HEK293T (cell line): ENCODE measurements around the gene TBC1D8.

Experiments
- CTCF ChIA-PET: fragments of 350-600 bp; formaldehyde crosslinking; extraction: SDS; loops from one replicate; lab custom pipeline; 2021; ENCODE audit warnings: antibody characterized with exemption, inconsistent platforms; lab: Yijun Ruan, JAX
- POLR2A ChIA-PET: fragments of 350-600 bp; formaldehyde crosslinking; extraction: SDS; loops from one replicate; lab custom pipeline; 2020; ENCODE audit warnings: antibody characterized with exemption, inconsistent platforms; lab: Yijun Ruan, JAX
- DNase-seq: peaks from one replicate; pipeline ENCODE4 v3.0.0; 2012; ENCODE audit warnings: mixed read lengths; ENCODE audit errors: extremely low spot score
- ARNT ChIP-seq: fragments of 450-650 bp; IDR thresholded peaks from 2 replicates; pipeline ENCODE4 v1.6.1; 2017; ENCODE audit warnings: mild to moderate bottlenecking
- BHLHE40 ChIP-seq: fragments of 450-650 bp; IDR thresholded peaks from 2 replicates; pipeline ENCODE4 v1.6.1; 2016; ENCODE audit warnings: mild to moderate bottlenecking, moderate library complexity, borderline replicate concordance
- CTBP1 ChIP-seq: fragments of 450-650 bp; IDR thresholded peaks from 2 replicates; pipeline ENCODE4 v1.6.1; 2016; ENCODE audit warnings: borderline replicate concordance
- ELF4 ChIP-seq: fragments of 450-650 bp; IDR thresholded peaks from 2 replicates; pipeline ENCODE4 v1.6.1; 2017; ENCODE audit warnings: antibody characterized with exemption
- FOXA1 ChIP-seq: fragments of 450-650 bp; IDR thresholded peaks from 2 replicates; pipeline ENCODE4 v1.6.1; 2016; ENCODE audit warnings: mild to moderate bottlenecking
- FOXK2 ChIP-seq: fragments of 450-650 bp; IDR thresholded peaks from 2 replicates; pipeline ENCODE4 v1.6.1; 2016; ENCODE audit warnings: mild to moderate bottlenecking
- FOXM1 ChIP-seq: fragments of 450-650 bp; IDR thresholded peaks from 2 replicates; pipeline ENCODE4 v1.6.1; 2017; ENCODE audit warnings: mild to moderate bottlenecking, borderline replicate concordance
- HDGF ChIP-seq: fragments of 450-650 bp; IDR thresholded peaks from 2 replicates; pipeline ENCODE4 v1.6.1; 2017; ENCODE audit warnings: antibody characterized with exemption, borderline replicate concordance
- L3MBTL2 ChIP-seq: fragments of 450-650 bp; conservative IDR thresholded peaks from 2 replicates; pipeline ENCODE4 v1.6.1; 2016; ENCODE audit warnings: mild to moderate bottlenecking
- LEF1 ChIP-seq: fragments of 450-650 bp; IDR thresholded peaks from 2 replicates; pipeline ENCODE4 v1.6.1; 2017; ENCODE audit warnings: mild to moderate bottlenecking, borderline replicate concordance
- NFRKB ChIP-seq: fragments of 450-650 bp; IDR thresholded peaks from 2 replicates; pipeline ENCODE4 v1.6.1; 2016; ENCODE audit warnings: mild to moderate bottlenecking, moderate library complexity
- SP1 ChIP-seq: fragments of 450-650 bp; IDR thresholded peaks from 2 replicates; pipeline ENCODE4 v1.6.1; 2017
- SUZ12 ChIP-seq: fragments of 450-650 bp; IDR thresholded peaks from 2 replicates; pipeline ENCODE4 v1.6.1; 2016; ENCODE audit warnings: mild to moderate bottlenecking
- TARDBP ChIP-seq: fragments of 450-650 bp; IDR thresholded peaks from 2 replicates; pipeline ENCODE4 v1.6.1; 2016
- ZNF384 ChIP-seq: fragments of 450-650 bp; IDR thresholded peaks from 2 replicates; pipeline ENCODE4 v1.6.1; 2016
- TF ChIP-seq, protein P1 (sequence below): fragments of 450-650 bp; IDR thresholded peaks from 2 replicates; pipeline ENCODE4 v1.6.1; 2016

The TBC1D8 gene

DNA sequence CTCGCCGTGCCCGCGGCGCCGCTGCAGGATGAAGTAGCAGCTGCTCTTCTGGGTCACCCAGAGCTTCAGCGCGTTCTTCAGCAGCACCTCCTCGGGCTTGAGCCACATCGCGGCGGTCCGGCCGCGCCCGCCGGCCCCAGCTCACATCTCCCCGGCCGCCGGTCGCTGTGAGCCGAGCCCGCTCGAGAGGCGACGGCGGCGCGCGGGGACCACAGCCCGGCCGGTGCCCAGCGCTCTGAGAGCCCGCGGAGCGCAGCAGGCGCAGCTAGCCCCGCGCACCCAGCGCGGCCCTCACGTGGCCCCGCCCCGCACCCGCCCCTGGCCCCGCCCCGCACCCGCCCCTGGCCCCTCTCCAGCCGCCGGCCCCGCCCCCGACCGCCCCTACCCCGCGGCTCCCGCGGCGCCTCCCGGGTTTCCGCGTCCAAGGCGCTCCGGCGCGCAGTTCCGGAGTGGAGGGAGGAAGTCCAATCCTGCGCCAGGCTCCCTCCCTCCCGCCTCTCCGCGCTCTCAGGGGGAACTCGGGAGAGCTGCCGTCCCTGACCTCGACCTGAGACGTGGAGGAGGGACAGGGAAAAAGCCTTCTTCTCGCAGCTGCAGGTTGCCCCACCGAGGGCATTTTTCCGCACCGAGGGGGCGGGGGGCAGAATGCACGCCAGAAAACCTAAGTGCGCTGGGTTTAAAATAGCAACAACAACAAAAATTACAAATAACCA is at the start of gene TBC1D8:
Gene TBC1D8, minus strand, starts transcription at position 237 of the 713 bp plus-strand sequence. Its CDS starts 129 bp downstream, at position 108.
- TF ChIP-seq SUZ12 = no peak
- no peak for TF ChIP-seq CTBP1
- TF ChIP-seq FOXM1 = no peak
- no peak for TF ChIP-seq ARNT
- no peak for TF ChIP-seq NFRKB
- TF ChIP-seq, protein P1, sequence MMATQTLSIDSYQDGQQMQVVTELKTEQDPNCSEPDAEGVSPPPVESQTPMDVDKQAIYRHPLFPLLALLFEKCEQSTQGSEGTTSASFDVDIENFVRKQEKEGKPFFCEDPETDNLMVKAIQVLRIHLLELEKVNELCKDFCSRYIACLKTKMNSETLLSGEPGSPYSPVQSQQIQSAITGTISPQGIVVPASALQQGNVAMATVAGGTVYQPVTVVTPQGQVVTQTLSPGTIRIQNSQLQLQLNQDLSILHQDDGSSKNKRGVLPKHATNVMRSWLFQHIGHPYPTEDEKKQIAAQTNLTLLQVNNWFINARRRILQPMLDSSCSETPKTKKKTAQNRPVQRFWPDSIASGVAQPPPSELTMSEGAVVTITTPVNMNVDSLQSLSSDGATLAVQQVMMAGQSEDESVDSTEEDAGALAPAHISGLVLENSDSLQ = no peak
- TF ChIP-seq ELF4 = no peak
- no peak for TF ChIP-seq FOXK2
- TF ChIP-seq L3MBTL2 = no peak
- no peak for TF ChIP-seq TARDBP
- no peak for TF ChIP-seq HDGF
- TF ChIP-seq ZNF384 = no peak
- TF ChIP-seq FOXA1 = no peak
- CTCF ChIA-PET = interaction anchor here (0.6 to 0.7 kb wide), 2 partner anchors 115 to 1292 kb away, joined by 3 to 4 read pairs; no protein-coding TSS in a partner anchor

DNA sequence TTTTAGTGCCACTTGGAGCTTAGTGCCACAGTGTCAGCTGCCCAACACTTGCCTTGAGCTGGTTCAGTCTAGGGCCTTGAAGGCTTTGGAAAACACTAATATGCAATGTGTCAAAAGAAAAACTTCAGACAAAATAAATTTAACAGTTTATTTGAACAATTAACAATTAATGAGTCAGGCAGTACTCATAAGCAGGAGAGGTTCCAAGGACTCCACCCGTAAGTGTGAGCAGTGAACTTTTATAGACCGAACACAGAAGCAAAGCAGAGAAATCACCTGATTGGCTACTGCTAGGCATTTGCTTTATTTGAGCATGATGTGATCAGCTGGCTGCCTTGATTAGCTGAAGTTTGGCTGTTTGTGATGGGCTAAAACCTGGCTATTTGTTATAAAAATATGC is 49.5 kb upstream of the TBC1D8 start:
- CTCF ChIA-PET = no interaction called here
- DNase-seq = no peak
- POLR2A ChIA-PET = interaction anchor here (1.0 kb wide), 1 partner anchor 198 kb away, joined by 3 read pairs; the partner anchor contains the start of gene RPL31
- TF ChIP-seq, protein P1 = no peak
- TF ChIP-seq BHLHE40 (no peak), ZNF384 (no peak), SUZ12 (no peak), FOXK2 (no peak), CTBP1 (no peak), L3MBTL2 (no peak), LEF1 (no peak), FOXA1 (no peak), SP1 (no peak), FOXM1 (no peak), TARDBP (no peak), HDGF (no peak), NFRKB (no peak), ELF4 (no peak)

More for the DNA sequence above, at the start of gene TBC1D8:
- POLR2A ChIA-PET = interaction anchor here (0.7 to 4.5 kb wide), 14 partner anchors 11 to 151 kb away, joined by 3 to 21 read pairs (median 4); partner anchors contain the start of genes CNOT11 and RPL31
- DNase-seq = peak; percentile 94

DNA sequence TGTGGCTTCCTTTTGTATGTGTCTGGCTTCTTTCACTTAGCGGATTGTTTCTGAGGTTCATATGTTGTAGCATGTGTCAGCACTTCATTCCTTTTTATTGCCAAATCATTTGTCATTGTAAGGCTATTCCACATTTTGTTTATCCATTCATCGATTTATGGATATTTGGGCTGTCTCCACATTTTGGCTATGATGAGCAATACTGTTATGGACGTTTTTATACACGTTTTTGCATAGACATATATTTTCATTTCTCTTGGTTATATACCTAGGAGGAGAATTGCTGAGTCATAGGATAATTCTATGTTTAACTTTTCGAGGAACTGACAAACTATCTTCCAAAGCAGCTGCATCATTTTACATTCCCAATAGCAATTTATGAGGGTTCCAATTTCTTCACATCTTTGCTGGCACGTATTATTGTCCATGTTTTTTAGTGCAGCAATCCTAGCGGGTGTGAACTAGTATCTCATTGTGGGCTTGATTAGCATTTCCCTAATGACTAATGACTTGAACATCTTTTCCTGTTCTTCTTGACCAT is 48.1 kb upstream of the TBC1D8 start:
- ChIA-PET POLR2A (interaction anchor here (1.1 kb wide), 1 partner anchor 53 kb away, joined by 3 read pairs; no protein-coding TSS in a partner anchor), CTCF (no interaction called here)
- TF ChIP-seq LEF1 = no peak
- TF ChIP-seq ELF4 = no peak
- TF ChIP-seq L3MBTL2 = no peak
- TF ChIP-seq, protein P1 = no peak
- no peak for TF ChIP-seq TARDBP
- TF ChIP-seq SP1 = no peak
- no peak for TF ChIP-seq ARNT
- no peak for DNase-seq

DNA sequence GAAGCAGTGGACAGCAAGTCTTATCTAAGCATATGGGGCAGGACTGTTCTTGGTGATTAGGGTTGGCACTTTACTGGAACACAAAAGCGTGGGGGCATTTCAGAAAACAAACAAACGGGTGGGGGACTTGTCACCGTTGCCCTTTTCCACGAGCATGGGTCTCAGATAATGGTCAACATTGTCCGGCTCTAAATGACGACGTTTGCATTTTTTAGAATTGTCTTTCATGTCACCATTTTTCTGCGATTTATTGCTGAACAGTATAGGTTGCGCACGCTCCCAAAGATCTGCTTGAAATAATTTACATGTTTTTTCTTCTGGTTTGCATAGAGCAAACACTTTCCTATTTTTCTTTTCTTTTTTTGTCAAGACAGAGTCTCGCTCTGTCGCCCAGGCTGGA is 46.6 kb upstream of the TBC1D8 start:
- POLR2A ChIA-PET = interaction anchor here (1.1 kb wide), 1 partner anchor 54 kb away, joined by 3 read pairs; no protein-coding TSS in a partner anchor
- TF ChIP-seq SUZ12 = no peak
- CTCF ChIA-PET = interaction anchor here (1.1 kb wide), 1 partner anchor 8 kb away, joined by 5 read pairs; no protein-coding TSS in a partner anchor
- DNase-seq = no peak

DNA sequence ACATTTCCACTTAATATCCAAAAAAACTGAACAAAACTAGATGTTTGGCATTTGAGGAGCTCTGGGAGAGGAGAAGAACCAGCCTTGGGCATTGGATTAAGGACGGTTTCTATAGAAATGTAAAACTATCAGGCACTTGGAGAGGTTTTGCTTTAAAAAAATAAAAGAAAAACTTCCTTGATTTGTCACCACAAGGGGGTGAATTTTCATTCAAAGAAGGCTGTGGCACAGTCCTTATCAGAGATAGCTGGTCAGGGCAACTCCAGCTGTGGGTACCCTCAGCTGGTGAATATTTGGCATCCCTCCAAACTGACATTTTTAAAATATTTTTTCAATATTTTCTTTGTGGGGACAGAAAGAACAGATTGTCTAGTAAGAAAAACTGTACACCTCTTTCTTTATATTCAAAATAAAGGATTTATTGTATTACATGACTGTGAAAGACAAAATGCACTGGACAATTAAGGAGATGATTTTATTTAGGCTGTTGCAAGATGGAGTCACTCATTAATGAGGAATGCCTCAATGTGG is 46.1 kb upstream of the TBC1D8 start:
- no peak for DNase-seq
- POLR2A ChIA-PET = no interaction called here
- CTCF ChIA-PET = interaction anchor here (1.1 kb wide), 1 partner anchor 8 kb away, joined by 5 read pairs; no protein-coding TSS in a partner anchor
- no peak for TF ChIP-seq LEF1

DNA sequence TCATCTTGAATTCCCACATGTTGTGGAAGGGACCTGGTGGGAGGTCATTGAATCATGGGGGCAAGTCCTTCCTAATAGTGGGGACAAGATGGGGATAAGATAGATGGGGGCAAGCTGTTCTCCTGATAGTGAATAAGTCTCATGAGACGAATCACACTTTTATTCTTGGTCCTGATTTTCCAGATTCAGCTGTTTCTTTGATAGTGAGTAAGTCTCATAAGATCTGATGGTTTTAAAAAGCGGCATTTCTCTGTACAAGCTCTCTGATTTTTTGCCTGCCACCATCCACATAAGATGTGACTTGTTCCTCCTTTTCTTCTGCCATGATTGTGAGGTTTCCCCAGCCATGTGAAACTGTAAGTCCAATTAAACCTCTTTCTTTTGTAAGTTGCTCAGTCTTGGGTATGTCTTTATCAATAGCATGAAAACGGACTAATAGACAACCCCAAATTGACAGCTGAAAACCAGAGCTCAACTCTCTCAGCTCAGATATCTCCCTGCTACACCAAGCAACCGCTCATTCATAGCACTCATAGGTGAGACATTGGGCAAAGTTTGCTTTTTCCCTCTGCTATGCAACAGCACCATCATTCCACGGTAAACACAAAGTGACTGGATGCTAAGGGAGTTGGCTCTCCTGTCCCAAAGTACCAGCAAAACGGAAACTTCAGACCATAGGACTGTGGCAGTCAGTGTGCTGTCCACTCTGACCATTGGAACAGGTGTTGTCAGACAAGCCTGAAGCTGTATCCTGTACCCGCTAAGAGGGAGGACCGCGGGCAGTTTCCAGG is 44.9 kb upstream of the TBC1D8 start:
- ChIA-PET CTCF (interaction anchor here (0.9 kb wide), 1 partner anchor 9 kb away, joined by 4 read pairs; no protein-coding TSS in a partner anchor), POLR2A (no interaction called here)
- TF ChIP-seq, protein P1 = no peak
- TF ChIP-seq LEF1 = no peak
- TF ChIP-seq HDGF = no peak
- no peak for TF ChIP-seq NFRKB
- DNase-seq = no peak
